Liver (tissue), 9 donors: ENCODE measurements around the gene EXPH5. TPM values are rescaled to one million over a fixed set of nuclear protein-coding genes. Genes with fewer than 3 reads are reported as not detected.
"Not testable (repeated sequence)": the region's sequence is repeated elsewhere in the genome, so short reads cannot be mapped to it uniquely, and the experiment has no call there.

Experiments used
- DNase-seq: peaks from one replicate; pipeline ENCODE4 v3.0.0-alpha.2; 2017; ENCODE audit warnings: low spot score
- H3K27ac ChIP-seq, 2 donors: one replicate each; pipeline ENCODE4 v1.7.0; 2013; ENCODE audit warnings: inconsistent platforms in 2 of 2, low read length in 2 of 2, control low read depth in 1 of 2, low read depth in 1 of 2, mild to moderate bottlenecking in 1 of 2
- H3K27me3 ChIP-seq, 4 donors: one replicate each; pipeline versions ENCODE4 v1.6.1 to v1.7.0; 2013; ENCODE audit warnings: low read length in 3 of 4, inconsistent platforms in 1 of 4, mild to moderate bottlenecking in 1 of 4, moderate library complexity in 1 of 4; ENCODE audit not compliant: control insufficient read depth in 4 of 4, insufficient read depth in 4 of 4
- H3K36me3 ChIP-seq, 4 donors: one replicate each; pipeline versions ENCODE4 v1.6.1 to v1.7.0; 2013; ENCODE audit warnings: low read length in 3 of 4, mild to moderate bottlenecking in 3 of 4, low read depth in 1 of 4, moderate library complexity in 1 of 4; ENCODE audit not compliant: control insufficient read depth in 4 of 4, insufficient read depth in 3 of 4
- H3K4me1 ChIP-seq, 4 donors: one replicate each; pipeline versions ENCODE4 v1.6.1 to v1.7.0; 2013; ENCODE audit warnings: low read length in 3 of 4, mild to moderate bottlenecking in 3 of 4, moderate library complexity in 1 of 4; ENCODE audit not compliant: control insufficient read depth in 4 of 4, insufficient read depth in 4 of 4
- H3K4me3 ChIP-seq, 3 donors: one replicate each; pipeline versions ENCODE4 v1.6.1 to v1.7.0; 2013; ENCODE audit warnings: low read length in 3 of 3, control low read depth in 1 of 3, low read depth in 1 of 3, mild to moderate bottlenecking in 1 of 3
- H3K9ac ChIP-seq, 2 donors: one replicate each; pipeline ENCODE4 v1.7.0; 2013; ENCODE audit warnings: low read length in 2 of 2, mild to moderate bottlenecking in 2 of 2, moderate library complexity in 2 of 2, control low read depth in 1 of 2, low read depth in 1 of 2
- H3K9me3 ChIP-seq, 4 donors: one replicate each; pipeline versions ENCODE4 v1.6.1 to v1.7.0; 2013; ENCODE audit warnings: low read length in 3 of 4; ENCODE audit not compliant: control insufficient read depth in 4 of 4
- ATF3 ChIP-seq: IDR thresholded peaks from 2 replicates; pipeline ENCODE4 v1.6.1; 2016; ENCODE audit warnings: antibody characterized with exemption
- CTCF ChIP-seq: fragments of 150-350 bp; IDR thresholded peaks from 2 replicates; pipeline ENCODE4 v1.5.1; 2017; ENCODE audit warnings: improper control_type of control experiment, low read depth, low read length; ENCODE audit not compliant: missing input control
- EGR1 ChIP-seq, 2 donors: IDR thresholded peaks; 2 replicates each; pipeline ENCODE4 v1.6.1; 2016 to 2018; ENCODE audit warnings: antibody characterized with exemption in 2 of 2, low read depth in 2 of 2
- FOXA1 ChIP-seq: IDR thresholded peaks from 2 replicates; pipeline ENCODE4 v1.6.1; 2016; ENCODE audit warnings: antibody characterized with exemption
- FOXA2 ChIP-seq: IDR thresholded peaks from 2 replicates; pipeline ENCODE4 v1.6.1; 2016; ENCODE audit warnings: antibody characterized with exemption
- GABPA ChIP-seq, 2 donors: IDR thresholded peaks in 1 of 2; conservative IDR thresholded peaks in 1 of 2; 2 replicates each; pipeline ENCODE4 v1.6.1; 2016; ENCODE audit warnings: antibody characterized with exemption in 2 of 2, mild to moderate bottlenecking in 1 of 2, moderate library complexity in 1 of 2
- HNF4A ChIP-seq, 2 donors: conservative IDR thresholded peaks; 2 replicates each; pipeline ENCODE4 v1.6.1; 2016; ENCODE audit warnings: antibody characterized with exemption in 2 of 2, mild to moderate bottlenecking in 2 of 2
- HNF4G ChIP-seq: IDR thresholded peaks from 2 replicates; pipeline ENCODE4 v1.6.1; 2016; ENCODE audit warnings: antibody characterized with exemption
- JUND ChIP-seq, 2 donors: IDR thresholded peaks; 2 replicates each; pipeline ENCODE4 v1.6.1; 2016; ENCODE audit warnings: antibody characterized with exemption in 2 of 2
- MAX ChIP-seq: IDR thresholded peaks from 2 replicates; pipeline ENCODE4 v1.6.1; 2016; ENCODE audit warnings: antibody characterized with exemption
- NR2F2 ChIP-seq: IDR thresholded peaks from 2 replicates; pipeline ENCODE4 v1.6.1; 2016; ENCODE audit warnings: antibody characterized with exemption
- RAD21 ChIP-seq, 2 donors: IDR thresholded peaks; 2 replicates each; pipeline ENCODE4 v1.6.1; 2016; ENCODE audit warnings: antibody characterized with exemption in 2 of 2, mild to moderate bottlenecking in 2 of 2
- REST ChIP-seq: IDR thresholded peaks from 2 replicates; pipeline ENCODE4 v1.6.1; 2016; ENCODE audit warnings: antibody characterized with exemption, mild to moderate bottlenecking
- RXRA ChIP-seq, 2 donors: IDR thresholded peaks; 2 replicates each; pipeline ENCODE4 v1.6.1; 2017 to 2018; ENCODE audit warnings: antibody characterized with exemption in 2 of 2, mild to moderate bottlenecking in 1 of 2
- SP1 ChIP-seq: IDR thresholded peaks from 2 replicates; pipeline ENCODE4 v1.6.1; 2018; ENCODE audit warnings: antibody characterized with exemption, mild to moderate bottlenecking
- TAF1 ChIP-seq: conservative IDR thresholded peaks from 2 replicates; pipeline ENCODE4 v1.6.1; 2016; ENCODE audit warnings: antibody characterized with exemption, mild to moderate bottlenecking
- YY1 ChIP-seq: IDR thresholded peaks from 2 replicates; pipeline ENCODE4 v1.6.1; 2016; ENCODE audit warnings: antibody characterized with exemption, mild to moderate bottlenecking
- ZBTB33 ChIP-seq: IDR thresholded peaks from 2 replicates; pipeline ENCODE4 v1.6.1; 2016; ENCODE audit warnings: antibody characterized with exemption
- WGBS: extraction: QIAGEN DNeasy Blood & Tissue Kit; methylation state at CpG from one replicate; pipeline ENCODE4 v1.1.7; 2013; 5-methylcytosine and 5-hydroxymethylcytosine counted together
- polyA plus RNA-seq, 2 donors: library from polyadenylated mRNA; stranded (reverse) in 1 of 2; unstranded in 1 of 2; fragments of 200-250 nt in 1 of 2; fragments of >200 nt in 1 of 2; fragmentation: Nextera tagmentation in 1 of 2; extraction: Ambion mirVana in 1 of 2; gene quantifications; one replicate each; pipeline versions ENCODE4 v1.2.1 to v1.2.3, GENCODE V29; 2013 to 2015
- total RNA-seq, 2 donors: library from RNA; depleted of rRNA; stranded (reverse); fragments of >200 nt; gene quantifications; one replicate each; pipeline ENCODE4 v1.2.3, GENCODE V29; 2014
- donor health status: healthy.
- donor health status: healthy.
- donor health status: healthy.
- donor health status: healthy.
- donor health status: healthy.

The EXPH5 gene
- total RNA-seq (1 to 10 TPM in 1 of 2 donors, under 1 TPM in 1; 0.47 to 6.1 TPM), polyA plus RNA-seq (1 to 10 TPM in 1 of 2 donors, under 1 TPM in 1; 0.65 to 2.3 TPM)

GRCh38 chr11:108593214-108593922, at the start of gene EXPH5:
Gene EXPH5 (minus strand): TSS chr11:108593768. CDS start chr11:108593536, 232 bp downstream.
- TF ChIP-seq YY1, result peak; percentile 80
- TF ChIP-seq SP1, result peak; percentile 83
- TF ChIP-seq NR2F2, result no peak
- no peak for TF ChIP-seq CTCF
- TF ChIP-seq RXRA (IDR thresholded peaks at IDR 0.05), result peak; percentile 61 to 64
- TF ChIP-seq ATF3, result no peak
- peak in 1 of 2 donors; percentile 16 for TF ChIP-seq EGR1 (IDR thresholded peaks at IDR 0.05; ENCODE audit: low read depth in 2 of 2)
- peak in 1 of 2 donors; percentile 26 for TF ChIP-seq JUND (IDR thresholded peaks at IDR 0.05)
- TF ChIP-seq RAD21 (IDR thresholded peaks at IDR 0.05), result peak; percentile 45 to 62
- peak; percentile 98 for TF ChIP-seq FOXA1
- peak; percentile 89 for TF ChIP-seq REST
- TF ChIP-seq ZBTB33, result peak; percentile 24
- TF ChIP-seq GABPA (IDR thresholded peaks at IDR 0.05 in 1 of 2, conservative IDR thresholded peaks at IDR 0.05 in 1 of 2), result no peak
- peak; percentile 39 to 55 for TF ChIP-seq HNF4A (conservative IDR thresholded peaks at IDR 0.05)
- TF ChIP-seq HNF4G, result no peak
- peak; percentile 39 for TF ChIP-seq MAX
- TF ChIP-seq TAF1, result peak; percentile 62
- peak; percentile 97 for TF ChIP-seq FOXA2
- peak; percentile 89 for DNase-seq
- Histone ChIP-seq H3K27me3 (no peaks in the 10 kb centered on the region), H3K36me3 (no peaks in the 10 kb centered on the region), H3K4me1 (peaks cover 0 to 15% (median 3%) of the 10 kb centered on the region in 4 donors), H3K9me3 (no peaks in the 10 kb centered on the region), H3K9ac (peak within 1 kb of the TSS; percentile 75 to 91), H3K27ac (peak within 1 kb of the TSS; percentile 53 to 85), H3K4me3 (peak within 1 kb of the TSS; percentile 76 to 95 (median 92))
- under 1% methylated on average over 37 of the region's 37 CpGs for WGBS

GRCh38 chr11:108641752-108642151, 48.2 kb upstream of the EXPH5 start:
- 95% methylated on average over 1 of the region's 1 CpG for WGBS
- H3K27me3 ChIP-seq, H3K27ac ChIP-seq, DNase-seq, H3K9me3 ChIP-seq, H3K36me3 ChIP-seq, H3K4me3 ChIP-seq, H3K9ac ChIP-seq: not testable (repeated sequence)
- peaks cover 0 to 14% (median 9%) of the 10 kb centered on the region in 4 donors for H3K4me1 ChIP-seq
